Measurements from ENCODE around the gene EPB41. TPM values are rescaled to one million over a fixed set of nuclear protein-coding genes. Genes with fewer than 3 reads are reported as not detected.

Gene EPB41
- total RNA-seq, 2 experiments from 2014 or later: 138 to 145 TPM

- Mint-ChIP-seq H3K9me3 (no peaks in the 10 kb centered on the region), H3K27ac (peak overlapping the region; percentile 85), H3K4me3 (peak overlapping the region; percentile 55), H3K27me3 (no peaks in the 10 kb centered on the region), H3K36me3 (ENCODE audit: low read depth) (peaks cover 4% of the 10 kb centered on the region), H3K4me1 (ENCODE audit: low read depth) (peaks cover 68% of the 10 kb centered on the region)
- intact Hi-C loops (cut with DNase I, micrococcal nuclease): loop anchor here (1.0 to 5.0 kb wide), 3 partner anchors 13 to 43 kb away; partner anchors contain the start of gene EPB41 (in 1 of the 2)
- ChIA-PET CTCF (interaction anchor here (0.5 to 2.1 kb wide), 4 partner anchors 43 to 346 kb away, joined by 3 to 7 read pairs (median 4); no protein-coding TSS in a partner anchor), POLR2A (interaction anchor here (0.6 to 6.1 kb wide), 16 partner anchors 8 to 1064 kb away, joined by 3 to 110 read pairs (median 4); partner anchors contain the start of genes EPB41, RNU11, SRSF4 and TAF12)
- no peaks in the 10 kb centered on the region for H3K9me3 ChIP-seq (ENCODE audit: control insufficient read depth in 1 of 2, insufficient read depth in 1 of 2, low read length in 2 of 2)
- ATAC-seq (ENCODE audit: poor library complexity) (no peak), DNase-seq (peak in 3 of 14 experiments; percentile 11 to 35 (median 29))
- TF ChIP-seq CTCF (IDR thresholded peaks at IDR 0.05): no peak
- H3K4me3 ChIP-seq (ENCODE audit: low read length): peak overlapping the region; percentile 32
- H3K36me3 ChIP-seq (ENCODE audit: insufficient read depth, low read length): no peaks in the 10 kb centered on the region
- peaks cover 67% of the 10 kb centered on the region for H3K4me1 ChIP-seq (ENCODE audit: insufficient read depth, low read length)
- H3K27ac ChIP-seq (ENCODE audit: low read depth in 1 of 2, low read length in 2 of 2): peak overlapping the region; percentile 71 to 75
- H3K27me3 ChIP-seq (ENCODE audit: control insufficient read depth in 1 of 2, insufficient read depth in 2 of 2, low read length in 2 of 2): no peaks in the 10 kb centered on the region
These were observed 13.4 kb downstream of the EPB41 start for GRCh38 chr1:28927648-28928313.

GRCh38 chr1:28928314-28928941 lies 14.1 kb downstream of the EPB41 start:
- ChIA-PET CTCF (interaction anchor here (0.5 to 2.1 kb wide), 2 partner anchors 52 to 55 kb away, joined by 3 to 7 read pairs; no protein-coding TSS in a partner anchor), POLR2A (interaction anchor here (0.6 to 6.1 kb wide), 5 partner anchors 12 to 1065 kb away, joined by 3 to 110 read pairs (median 4); partner anchors contain the start of genes EPB41 and RNU11)
- Mint-ChIP-seq H3K4me1 (ENCODE audit: low read depth) (peaks cover 72% of the 10 kb centered on the region), H3K4me3 (peak overlapping the region; percentile 55), H3K9me3 (no peaks in the 10 kb centered on the region), H3K27me3 (no peaks in the 10 kb centered on the region), H3K27ac (peak overlapping the region; percentile 85), H3K36me3 (ENCODE audit: low read depth) (peaks cover 4% of the 10 kb centered on the region)
- H3K9me3 ChIP-seq (ENCODE audit: control insufficient read depth in 1 of 2, insufficient read depth in 1 of 2, low read length in 2 of 2): no peaks in the 10 kb centered on the region
- no peak for TF ChIP-seq CTCF (IDR thresholded peaks at IDR 0.05)
- peaks cover 65% of the 10 kb centered on the region for H3K4me1 ChIP-seq (ENCODE audit: insufficient read depth, low read length)
- H3K36me3 ChIP-seq (ENCODE audit: insufficient read depth, low read length): no peaks in the 10 kb centered on the region
- H3K4me3 ChIP-seq (ENCODE audit: low read length): peak overlapping the region; percentile 32
- H3K27ac ChIP-seq (ENCODE audit: low read depth in 1 of 2, low read length in 2 of 2): peak overlapping the region; percentile 71 to 75
- ATAC-seq (ENCODE audit: poor library complexity): peak; percentile 36
- intact Hi-C loops (cut with DNase I, micrococcal nuclease): loop anchor here in 1 of 2 experiments (5.0 kb wide), 1 partner anchor 41 kb away; no protein-coding TSS in a partner anchor
- no peaks in the 10 kb centered on the region for H3K27me3 ChIP-seq (ENCODE audit: control insufficient read depth in 1 of 2, insufficient read depth in 2 of 2, low read length in 2 of 2)
- DNase-seq: peak in 3 of 14 experiments; percentile 29 to 51 (median 45)

GRCh38 chr1:28933277-28933676 lies 18.9 kb downstream of the EPB41 start:
- H3K27me3 Mint-ChIP-seq: no peaks in the 10 kb centered on the region
- TF ChIP-seq CTCF (IDR thresholded peaks at IDR 0.05): no peak
- no peaks in the 10 kb centered on the region for H3K9me3 Mint-ChIP-seq
- peak overlapping the region; percentile 55 for H3K4me3 Mint-ChIP-seq
- ATAC-seq (ENCODE audit: poor library complexity): peak; percentile 84
- peaks cover 13% of the 10 kb centered on the region for H3K36me3 Mint-ChIP-seq (ENCODE audit: low read depth)
- peak overlapping the region; percentile 78 for H3K27ac Mint-ChIP-seq
- ChIA-PET CTCF (interaction anchor here (1.5 to 2.1 kb wide), 3 partner anchors 40 to 51 kb away, joined by 4 to 8 read pairs (median 8); no protein-coding TSS in a partner anchor), POLR2A (interaction anchor here (0.6 to 1.5 kb wide), 4 partner anchors 8 to 132 kb away, joined by 3 to 10 read pairs (median 4); partner anchors contain the start of gene EPB41)
- H3K36me3 ChIP-seq (ENCODE audit: insufficient read depth, low read length): no peaks in the 10 kb centered on the region
- peak in 4 of 14 experiments; percentile 21 to 52 (median 40) for DNase-seq
- no peaks in the 10 kb centered on the region for H3K27me3 ChIP-seq (ENCODE audit: control insufficient read depth in 1 of 2, insufficient read depth in 2 of 2, low read length in 2 of 2)
- H3K4me3 ChIP-seq (ENCODE audit: low read length): no peak overlapping the region
- H3K9me3 ChIP-seq (ENCODE audit: control insufficient read depth in 1 of 2, insufficient read depth in 1 of 2, low read length in 2 of 2): no peaks in the 10 kb centered on the region
- H3K4me1 Mint-ChIP-seq (ENCODE audit: low read depth): peaks cover 75% of the 10 kb centered on the region
- H3K27ac ChIP-seq (ENCODE audit: low read depth in 1 of 2, low read length in 2 of 2): peak overlapping the region in 1 of 2 donors; percentile 4
- intact Hi-C loops (cut with DNase I, micrococcal nuclease): loop anchor here in 1 of 2 experiments (2.0 kb wide), 1 partner anchor 16 kb away; no protein-coding TSS in a partner anchor
- peaks cover 49% of the 10 kb centered on the region for H3K4me1 ChIP-seq (ENCODE audit: insufficient read depth, low read length)

All from CD4-positive, alpha-beta T cell (primary cell).